HS-5 (cell line): ENCODE data around the gene KLHL29.

Experiments
- DNase-seq: peaks from one replicate; pipeline ENCODE4 v3.0.0-alpha.2; 2012; ENCODE audit warnings: low read depth

Gene KLHL29

GRCh38 chr2:23495661-23496114 lies 110.7 kb downstream of the KLHL29 start:
- DNase-seq = no peak

- DNase-seq = no peak
These were observed 111.5 kb downstream of the KLHL29 start for GRCh38 chr2:23496456-23496855.

- no peak for DNase-seq
These were observed 112.1 kb downstream of the KLHL29 start for GRCh38 chr2:23497063-23497462.

- no peak for DNase-seq
These were observed 112.6 kb downstream of the KLHL29 start for GRCh38 chr2:23497536-23497935.

- DNase-seq = no peak
These were observed 114.0 kb downstream of the KLHL29 start for GRCh38 chr2:23498943-23499342.

GRCh38 chr2:23499439-23499838 lies 114.5 kb downstream of the KLHL29 start:
- DNase-seq = no peak

- no peak for DNase-seq
These were observed 115.9 kb downstream of the KLHL29 start for GRCh38 chr2:23500836-23501235.

GRCh38 chr2:23502096-23502495 lies 117.1 kb downstream of the KLHL29 start:
- DNase-seq = no peak

GRCh38 chr2:23503097-23503496 lies 118.1 kb downstream of the KLHL29 start:
- DNase-seq = no peak

- DNase-seq = no peak
These were observed 118.7 kb downstream of the KLHL29 start for GRCh38 chr2:23503682-23504081.

GRCh38 chr2:23504591-23504990 lies 119.6 kb downstream of the KLHL29 start:
- no peak for DNase-seq

- DNase-seq = no peak
These were observed 120.4 kb downstream of the KLHL29 start for GRCh38 chr2:23505218-23505983.

GRCh38 chr2:23505984-23506380 lies 121.0 kb downstream of the KLHL29 start:
- no peak for DNase-seq

- no peak for DNase-seq
These were observed 121.7 kb downstream of the KLHL29 start for GRCh38 chr2:23506531-23507266.

GRCh38 chr2:23507267-23508065 lies 122.5 kb downstream of the KLHL29 start:
- DNase-seq = no peak

- DNase-seq = no peak
These were observed 123.0 kb downstream of the KLHL29 start for GRCh38 chr2:23508066-23508390.

- DNase-seq = no peak
These were observed 124.1 kb downstream of the KLHL29 start for GRCh38 chr2:23509103-23509502.

- DNase-seq = no peak
These were observed 124.8 kb downstream of the KLHL29 start for GRCh38 chr2:23509596-23510292.

- no peak for DNase-seq
These were observed 125.5 kb downstream of the KLHL29 start for GRCh38 chr2:23510471-23510870.

- DNase-seq = no peak
These were observed 127.8 kb downstream of the KLHL29 start for GRCh38 chr2:23512778-23513177.

GRCh38 chr2:23513245-23513871 lies 128.4 kb downstream of the KLHL29 start:
- no peak for DNase-seq
